AG10803 (cell line): ENCODE results near the gene SH3GL2.

ENCODE experiments used
- DNase-seq: peaks from one replicate; pipeline ENCODE4 v3.0.0; 2010; ENCODE audit warnings: low read depth
- H3K4me3 ChIP-seq: 2 replicates; pipeline ENCODE4 v1.5.1; 2011; ENCODE audit warnings: mild to moderate bottlenecking, low read length, control low read depth
- CTCF ChIP-seq: conservative IDR thresholded peaks from 2 replicates; pipeline ENCODE4 v1.5.1; 2011; ENCODE audit warnings: mild to moderate bottlenecking, low read length, control low read depth, inconsistent platforms

The SH3GL2 gene

GRCh38 chr9:17630531-17630949 is 51.7 kb downstream of the SH3GL2 start:
- no peak for TF ChIP-seq CTCF
- no peak overlapping the region for H3K4me3 ChIP-seq
- no peak for DNase-seq

- no peak for TF ChIP-seq CTCF
- H3K4me3 ChIP-seq, result no peak overlapping the region
- DNase-seq, result no peak
These were observed 52.5 kb downstream of the SH3GL2 start for GRCh38 chr9:17631396-17631795.

- DNase-seq, result no peak
- no peak for TF ChIP-seq CTCF
- H3K4me3 ChIP-seq, result no peak overlapping the region
These were observed 54.1 kb downstream of the SH3GL2 start for GRCh38 chr9:17632994-17633393.

GRCh38 chr9:17635115-17635890 is 56.4 kb downstream of the SH3GL2 start:
- TF ChIP-seq CTCF, result no peak
- no peak for DNase-seq
- H3K4me3 ChIP-seq, result no peak overlapping the region

- no peak overlapping the region for H3K4me3 ChIP-seq
- DNase-seq, result no peak
- no peak for TF ChIP-seq CTCF
These were observed 57.5 kb downstream of the SH3GL2 start for GRCh38 chr9:17636349-17636748.

- TF ChIP-seq CTCF, result no peak
- DNase-seq, result no peak
- H3K4me3 ChIP-seq, result no peak overlapping the region
These were observed 58.0 kb downstream of the SH3GL2 start for GRCh38 chr9:17636821-17637220.

- no peak overlapping the region for H3K4me3 ChIP-seq
- no peak for DNase-seq
- no peak for TF ChIP-seq CTCF
These were observed 58.4 kb downstream of the SH3GL2 start for GRCh38 chr9:17637229-17637628.
